Right lobe of liver (tissue), 4 donors: Measurements from ENCODE around the gene CXorf38.

Experiments
- CTCF ChIP-seq, 4 donors: fragments of 200-600 bp in 3 of 4; fragments of 450-650 bp in 1 of 4; IDR thresholded peaks; one replicate each; pipeline versions ENCODE4 v1.5.1 to v1.8.0; 2016 to 2022; ENCODE audit warnings: antibody characterized with exemption in 4 of 4, mild to moderate bottlenecking in 2 of 4
- POLR2A ChIP-seq: fragments of 450-650 bp; IDR thresholded peaks from one replicate; pipeline ENCODE4 v1.6.1; 2017; ENCODE audit warnings: antibody characterized with exemption, mild to moderate bottlenecking
- donor health status: DM: no; HTN: no; CAD: no.
- donor health status: DM: no; HTN: no; CAD: no.
- donor health status: DM: no; HTN: yes; CAD: no.

- TF ChIP-seq CTCF (IDR thresholded peaks at IDR 0.05) (peak in 3 of 4 donors; percentile 5 to 25 (median 20)), POLR2A (no peak)
Measured at GRCh38 chrX:40671126-40671525, 23.8 kb upstream of the CXorf38 start.
